Measurements from ENCODE around the gene ZNF440. TPM values are rescaled to one million over a fixed set of nuclear protein-coding genes. Genes with fewer than 3 reads are reported as not detected.

ZNF440 gene
- total and polyA plus RNA-seq, 10 of the 15 experiments (the other 5 are each of a cell fraction or from before 2014, with no cell fraction given) = 1.3 to 8.9 (median 3.8) TPM

DNA sequence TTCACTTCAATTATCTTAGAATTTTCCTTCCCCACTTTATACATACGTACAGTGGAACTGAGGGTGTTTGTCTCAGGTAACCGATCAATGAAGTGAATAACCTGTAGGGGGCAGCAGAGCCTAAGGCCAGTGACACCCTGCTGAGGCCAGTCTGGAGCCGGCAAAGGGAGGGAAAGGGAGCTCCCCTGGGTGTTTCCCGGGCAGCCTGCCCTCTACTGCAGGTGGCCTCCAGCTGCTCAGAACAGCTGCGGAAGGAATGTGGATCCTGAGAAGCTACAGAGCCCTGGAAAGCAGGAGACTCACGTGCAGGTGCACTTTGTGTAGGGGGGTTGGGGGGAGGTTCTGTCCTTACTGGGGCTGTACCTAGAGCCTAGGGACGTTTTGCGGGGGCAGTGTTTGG is 16.6 kb upstream of the ZNF440 start (continued):
- TF ChIP-seq, protein P1, sequence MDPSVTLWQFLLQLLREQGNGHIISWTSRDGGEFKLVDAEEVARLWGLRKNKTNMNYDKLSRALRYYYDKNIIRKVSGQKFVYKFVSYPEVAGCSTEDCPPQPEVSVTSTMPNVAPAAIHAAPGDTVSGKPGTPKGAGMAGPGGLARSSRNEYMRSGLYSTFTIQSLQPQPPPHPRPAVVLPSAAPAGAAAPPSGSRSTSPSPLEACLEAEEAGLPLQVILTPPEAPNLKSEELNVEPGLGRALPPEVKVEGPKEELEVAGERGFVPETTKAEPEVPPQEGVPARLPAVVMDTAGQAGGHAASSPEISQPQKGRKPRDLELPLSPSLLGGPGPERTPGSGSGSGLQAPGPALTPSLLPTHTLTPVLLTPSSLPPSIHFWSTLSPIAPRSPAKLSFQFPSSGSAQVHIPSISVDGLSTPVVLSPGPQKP (IDR thresholded peaks at IDR 0.05; ENCODE audit: low read depth, low read length) = no peak
- TF ChIP-seq SP1 (IDR thresholded peaks at IDR 0.05; ENCODE audit: low read depth, low read length) (peak; percentile 27), ASH2L (IDR thresholded peaks at IDR 0.05; ENCODE audit: borderline replicate concordance, low read depth) (no peak), SREBF1 (IDR thresholded peaks at IDR 0.05; ENCODE audit: low read length) (no peak), CREM (IDR thresholded peaks at IDR 0.05; ENCODE audit: low read depth) (no peak), RUNX3 (IDR thresholded peaks at IDR 0.05; ENCODE audit: low read length) (no peak), BHLHE40 (IDR thresholded peaks at IDR 0.05; ENCODE audit: borderline replicate concordance in 1 of 2, low read depth in 2 of 2, low read length in 1 of 2) (peak; percentile 68 to 82), TCF3 (IDR thresholded peaks at IDR 0.05; ENCODE audit: borderline replicate concordance, insufficient read depth, low read depth, low read length) (peak; percentile 83; the same call in 1 of the 2 replicates)

DNA sequence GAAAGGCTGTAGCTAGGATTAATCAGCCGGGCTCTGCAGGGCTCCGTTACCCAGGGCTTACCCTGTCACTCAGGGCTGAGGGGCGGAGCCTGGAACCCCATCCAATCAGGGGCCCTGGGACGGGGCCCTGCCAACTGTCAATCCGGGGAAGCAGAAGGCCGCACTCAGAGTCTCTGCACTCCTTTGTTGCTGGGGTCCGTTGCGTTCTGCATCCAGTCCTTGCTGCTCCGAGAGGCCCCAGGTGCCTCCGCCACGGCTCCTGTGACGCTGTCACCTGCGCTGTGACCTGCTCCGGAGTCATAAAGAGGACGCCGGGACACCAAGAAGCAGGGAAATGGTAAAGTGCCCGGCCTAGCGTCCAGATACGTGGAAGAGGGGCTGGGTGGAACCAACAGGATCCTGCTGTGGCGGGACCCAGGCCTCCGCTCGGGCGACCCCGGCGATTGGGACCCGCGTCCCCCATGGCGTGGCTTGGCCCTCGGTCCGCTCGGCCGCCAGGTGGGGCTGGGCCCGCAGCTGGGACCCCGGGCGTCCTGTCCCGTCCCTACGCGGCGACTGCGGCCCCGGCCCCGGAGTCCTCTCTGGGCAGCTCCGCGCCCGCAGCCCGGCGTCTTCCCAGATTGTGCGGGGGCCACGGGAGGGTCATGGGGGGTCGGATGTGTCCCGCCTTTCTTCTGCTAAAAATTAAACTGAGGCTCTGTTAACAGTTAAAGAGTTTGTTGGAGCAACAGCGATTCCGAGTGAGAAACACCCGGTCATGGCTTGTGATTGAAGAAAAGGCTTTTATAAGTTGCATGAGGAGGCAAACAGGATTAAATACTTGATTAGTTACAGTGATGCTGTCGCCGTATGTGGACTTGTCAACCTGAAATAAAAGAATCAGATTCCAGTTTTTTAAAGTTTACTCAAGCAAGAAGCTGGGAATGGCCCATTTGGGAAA is 15.4 kb upstream of the ZNF440 start, which contains the start of gene ZNF491:
Gene ZNF491, plus strand, starts transcription at position 133 of the 940 bp plus-strand sequence. CDS start 7,431 bp downstream, outside the sequence.
- peak; percentile 75 for FAIRE-seq
- TF ChIP-seq, protein P2, sequence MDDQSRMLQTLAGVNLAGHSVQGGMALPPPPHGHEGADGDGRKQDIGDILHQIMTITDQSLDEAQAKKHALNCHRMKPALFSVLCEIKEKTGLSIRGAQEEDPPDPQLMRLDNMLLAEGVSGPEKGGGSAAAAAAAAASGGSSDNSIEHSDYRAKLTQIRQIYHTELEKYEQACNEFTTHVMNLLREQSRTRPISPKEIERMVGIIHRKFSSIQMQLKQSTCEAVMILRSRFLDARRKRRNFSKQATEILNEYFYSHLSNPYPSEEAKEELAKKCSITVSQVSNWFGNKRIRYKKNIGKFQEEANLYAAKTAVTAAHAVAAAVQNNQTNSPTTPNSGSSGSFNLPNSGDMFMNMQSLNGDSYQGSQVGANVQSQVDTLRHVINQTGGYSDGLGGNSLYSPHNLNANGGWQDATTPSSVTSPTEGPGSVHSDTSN (IDR thresholded peaks at IDR 0.05; ENCODE audit: insufficient replicate concordance, low read depth, low read length) = peak; percentile 96
- TF ChIP-seq POLR2AphosphoS2 (IDR thresholded peaks at IDR 0.05; ENCODE audit: low read depth, low read length) (no peak), RFX5 (IDR thresholded peaks at IDR 0.05; ENCODE audit: low read depth, low read length) (peak; percentile 59), CBX5 (IDR thresholded peaks at IDR 0.05; ENCODE audit: low read depth) (no peak), SIX5 (IDR thresholded peaks at IDR 0.05; ENCODE audit: low read depth, low read length, severe bottlenecking) (no peak), CEBPB (IDR thresholded peaks at IDR 0.05; ENCODE audit: borderline replicate concordance in 1 of 2, low read depth in 2 of 2, low read length in 2 of 2) (no peak)
- TF ChIP-seq, protein P3, sequence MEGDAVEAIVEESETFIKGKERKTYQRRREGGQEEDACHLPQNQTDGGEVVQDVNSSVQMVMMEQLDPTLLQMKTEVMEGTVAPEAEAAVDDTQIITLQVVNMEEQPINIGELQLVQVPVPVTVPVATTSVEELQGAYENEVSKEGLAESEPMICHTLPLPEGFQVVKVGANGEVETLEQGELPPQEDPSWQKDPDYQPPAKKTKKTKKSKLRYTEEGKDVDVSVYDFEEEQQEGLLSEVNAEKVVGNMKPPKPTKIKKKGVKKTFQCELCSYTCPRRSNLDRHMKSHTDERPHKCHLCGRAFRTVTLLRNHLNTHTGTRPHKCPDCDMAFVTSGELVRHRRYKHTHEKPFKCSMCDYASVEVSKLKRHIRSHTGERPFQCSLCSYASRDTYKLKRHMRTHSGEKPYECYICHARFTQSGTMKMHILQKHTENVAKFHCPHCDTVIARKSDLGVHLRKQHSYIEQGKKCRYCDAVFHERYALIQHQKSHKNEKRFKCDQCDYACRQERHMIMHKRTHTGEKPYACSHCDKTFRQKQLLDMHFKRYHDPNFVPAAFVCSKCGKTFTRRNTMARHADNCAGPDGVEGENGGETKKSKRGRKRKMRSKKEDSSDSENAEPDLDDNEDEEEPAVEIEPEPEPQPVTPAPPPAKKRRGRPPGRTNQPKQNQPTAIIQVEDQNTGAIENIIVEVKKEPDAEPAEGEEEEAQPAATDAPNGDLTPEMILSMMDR (IDR thresholded peaks at IDR 0.05 in 2 of 3, conservative IDR thresholded peaks at IDR 0.05 in 1 of 3; ENCODE audit: control insufficient read depth in 2 of 3, extremely low read depth in 1 of 3, insufficient read depth in 1 of 3, low read depth in 3 of 3, low read length in 3 of 3) = peak; percentile 17 to 29 (median 22); a peak in 3 of 6 replicates

More for the DNA sequence above, 15.4 kb upstream of the ZNF440 start, which contains the start of gene ZNF491:
- H3K4me2 ChIP-seq (ENCODE audit: control insufficient read depth, insufficient read depth) = peak within 1 kb of the TSS; percentile 72
- ChIA-PET SMC1A (ENCODE audit: uncharacterized antibody, unreplicated experiment) (interaction anchor here (0.6 to 2.1 kb wide), 14 partner anchors 14 to 999 kb away, joined by 3 to 36 read pairs (median 4); partner anchors contain the start of genes ZNF20, ZNF440, ZNF563 and ZNF700), POLR2A (interaction anchor here (0.5 to 1.6 kb wide), 5 partner anchors 16 to 599 kb away, joined by 3 to 10 read pairs (median 4); partner anchors contain the start of genes ZNF440, ZNF441 and ZNF700), CTCF (interaction anchor here (0.8 to 4.2 kb wide), 37 partner anchors 9 to 468 kb away, joined by 3 to 74 read pairs (median 5); partner anchors contain the start of genes ZNF20, ZNF439, ZNF440 and ZNF441), RAD21 (ENCODE audit: unreplicated experiment) (interaction anchor here (0.9 to 2.5 kb wide), 18 partner anchors 14 to 567 kb away, joined by 3 to 40 read pairs (median 6); partner anchors contain the start of genes ZNF20, ZNF44, ZNF440 and ZNF441)
- no peaks in the 10 kb centered on the region for H3K27me3 ChIP-seq (replicated peaks in 1 of 2; ENCODE audit: control insufficient read depth in 2 of 2, insufficient read depth in 2 of 2, low read length in 1 of 2)
- WGBS (ENCODE audit: insufficient coverage, insufficient replicate concordance, low lambda C conversion rate, missing lambda C conversion rate) = 1% methylated on average over 56 of the region's 56 CpGs
- H3K27ac ChIP-seq (ENCODE audit: control insufficient read depth, insufficient read depth) = peak within 1 kb of the TSS; percentile 27
- peak within 1 kb of the TSS; percentile 78 for H3K4me3 ChIP-seq
- ATAC-seq (peak; percentile 99), DNase-seq (ENCODE audit: low read depth, low spot score) (no peak)
- no peaks in the 10 kb centered on the region for H3K36me3 ChIP-seq (ENCODE audit: control insufficient read depth in 2 of 2, insufficient read depth in 2 of 2, low read length in 1 of 2)
- intact Hi-C loops (cut with micrococcal nuclease; ENCODE audit: unreplicated experiment) (loop anchor here (5.0 kb wide), 1 partner anchor 124 kb away; no protein-coding TSS in a partner anchor), in situ Hi-C loops (cut with MboI) (loop anchor here (5.0 kb wide), 1 partner anchor 344 kb away; the partner anchor contains the start of gene ZNF20)
- BruUV-seq (replicated peaks) = no TSS peak
- H3K9ac ChIP-seq (ENCODE audit: control insufficient read depth, insufficient read depth, low read length) = peak within 1 kb of the TSS; percentile 66
- no peaks in the 10 kb centered on the region for H4K20me1 ChIP-seq (ENCODE audit: control insufficient read depth, insufficient read depth)
- H3K9me3 ChIP-seq (replicated peaks; ENCODE audit: control insufficient read depth, insufficient read depth, low read length) = peaks cover 1% of the 10 kb centered on the region; the same call in 1 of the 3 replicates
- no peaks in the 10 kb centered on the region for H3K79me2 ChIP-seq (ENCODE audit: control insufficient read depth, insufficient read depth, low read length)
- H2AFZ ChIP-seq (ENCODE audit: control insufficient read depth, low read depth, low read length) = peak within 1 kb of the TSS; percentile 88
- peaks cover 7% of the 10 kb centered on the region for H3K4me1 ChIP-seq (ENCODE audit: control insufficient read depth, insufficient read depth, low read length)
